Measurements from ENCODE around the gene IPO11.
"Not testable (repeated sequence)": the region's sequence is repeated elsewhere in the genome, so short reads cannot be mapped to it uniquely, and the experiment has no call there.

The IPO11 gene

GRCh38 chr5:62607615-62608014, 195.1 kb downstream of the IPO11 start:
- DNase-seq = no peak

GRCh38 chr5:62608529-62609511, 196.3 kb downstream of the IPO11 start:
- DNase-seq = no peak

GRCh38 chr5:62614355-62614754, 201.8 kb downstream of the IPO11 start:
- DNase-seq = no peak

GRCh38 chr5:62616615-62617277, 204.2 kb downstream of the IPO11 start:
- DNase-seq = no peak

- no peak for DNase-seq
Measured at GRCh38 chr5:62617943-62618342, 205.4 kb downstream of the IPO11 start.

- DNase-seq = no peak
Measured at GRCh38 chr5:62620761-62621160, 208.2 kb downstream of the IPO11 start.

GRCh38 chr5:62621280-62621679, 208.7 kb downstream of the IPO11 start:
- no peak for DNase-seq

- no peak for DNase-seq
Measured at GRCh38 chr5:62623271-62623670, 210.7 kb downstream of the IPO11 start.

GRCh38 chr5:62624436-62624835, 211.9 kb downstream of the IPO11 start:
- not testable (repeated sequence) for DNase-seq

- DNase-seq = no peak
Measured at GRCh38 chr5:62626534-62626933, 214.0 kb downstream of the IPO11 start.

GRCh38 chr5:62627121-62627520, 214.6 kb downstream of the IPO11 start:
- no peak for DNase-seq

GRCh38 chr5:62627901-62628300, 215.3 kb downstream of the IPO11 start:
- DNase-seq = no peak

- no peak for DNase-seq
Measured at GRCh38 chr5:62631909-62632580, 219.5 kb downstream of the IPO11 start.

GRCh38 chr5:62633243-62633642, 220.7 kb downstream of the IPO11 start:
- no peak for DNase-seq

- DNase-seq = no peak
Measured at GRCh38 chr5:62640446-62640845, 227.9 kb downstream of the IPO11 start.

- no peak for DNase-seq
Measured at GRCh38 chr5:62642468-62642867, 229.9 kb downstream of the IPO11 start.

GRCh38 chr5:62643556-62644451, 231.2 kb downstream of the IPO11 start:
- DNase-seq = no peak

- DNase-seq = no peak
Measured at GRCh38 chr5:62645223-62645622, 232.7 kb downstream of the IPO11 start.

GRCh38 chr5:62647241-62647640, 234.7 kb downstream of the IPO11 start:
- DNase-seq = no peak

GRCh38 chr5:62649025-62649424, 236.5 kb downstream of the IPO11 start:
- no peak for DNase-seq

GRCh38 chr5:62649476-62650113, 237.0 kb downstream of the IPO11 start:
- no peak for DNase-seq

- no peak for DNase-seq
Measured at GRCh38 chr5:62650197-62650596, 237.6 kb downstream of the IPO11 start.
